Stimulated activated CD8-positive, alpha-beta memory T cell treated with anti-CD3 and anti-CD28 coated beads, Interleukin-12 subunit alpha, Interleukin-12 subunit beta, amount 100 ng/mL, for 4 hours (primary cell): ENCODE results near the gene PRKG1.

Experiments
- DNase-seq: peaks from one replicate; pipeline ENCODE4 v3.0.0-alpha.2; 2020; ENCODE audit warnings: low read depth

The PRKG1 gene

GRCh38 chr10:51074238-51075028 is at the start of gene PRKG1:
TSS of gene PRKG1 (plus strand) at chr10:51074487.
- no peak for DNase-seq

- DNase-seq, result no peak
Measured at GRCh38 chr10:51028420-51028819, 45.9 kb upstream of the PRKG1 start.

- DNase-seq, result no peak
Measured at GRCh38 chr10:51029172-51029641, 45.1 kb upstream of the PRKG1 start.

DNA sequence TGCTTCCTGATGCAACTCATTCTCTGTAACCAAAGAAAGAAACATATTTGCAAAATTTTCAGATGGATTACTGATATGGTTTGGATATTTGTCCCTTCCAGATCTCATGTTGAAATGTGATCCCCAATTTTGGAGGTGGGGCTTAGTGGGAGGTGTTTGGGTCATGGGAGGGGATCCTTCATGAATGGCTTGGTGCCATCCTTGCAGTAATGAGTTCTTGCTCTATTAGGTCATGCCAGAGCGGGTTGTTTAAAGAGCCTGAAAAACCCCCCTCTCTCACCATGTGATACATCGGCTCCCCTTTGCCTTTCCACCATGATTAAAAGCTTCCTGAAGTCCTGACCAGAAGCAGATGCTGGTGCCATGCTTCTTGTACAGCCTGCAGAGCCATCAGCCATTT is 43.8 kb upstream of the PRKG1 start:
- no peak for DNase-seq

- no peak for DNase-seq
Measured at GRCh38 chr10:51031950-51032349, 42.3 kb upstream of the PRKG1 start.

- DNase-seq, result no peak
Measured at GRCh38 chr10:51034769-51035168, 39.5 kb upstream of the PRKG1 start.

DNA sequence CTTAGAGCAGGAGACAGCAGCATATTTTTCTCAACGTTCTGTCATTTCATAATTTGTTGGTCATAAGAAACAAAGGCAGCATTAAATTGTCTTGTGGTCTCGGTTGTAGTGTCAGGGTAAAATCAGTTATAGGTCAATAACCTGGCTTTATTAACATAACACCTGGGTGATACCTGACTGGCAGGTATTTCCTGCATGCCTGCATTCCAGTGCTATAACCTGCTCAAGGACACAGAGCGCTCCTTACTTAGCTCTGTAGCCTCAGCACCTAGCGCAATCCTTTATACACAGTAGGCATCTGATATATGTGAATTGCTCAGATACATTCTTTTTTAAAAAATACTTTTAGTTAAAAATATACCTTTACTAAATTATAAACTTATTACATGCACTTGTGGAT is 38.9 kb upstream of the PRKG1 start:
- DNase-seq, result no peak

- DNase-seq, result no peak
Measured at GRCh38 chr10:51045871-51046270, 28.4 kb upstream of the PRKG1 start.

GRCh38 chr10:51046654-51047053 is 27.6 kb upstream of the PRKG1 start:
- DNase-seq, result no peak

GRCh38 chr10:51047857-51048256 is 26.4 kb upstream of the PRKG1 start:
- no peak for DNase-seq

- DNase-seq, result no peak
Measured at GRCh38 chr10:51048792-51049191, 25.5 kb upstream of the PRKG1 start.

DNA sequence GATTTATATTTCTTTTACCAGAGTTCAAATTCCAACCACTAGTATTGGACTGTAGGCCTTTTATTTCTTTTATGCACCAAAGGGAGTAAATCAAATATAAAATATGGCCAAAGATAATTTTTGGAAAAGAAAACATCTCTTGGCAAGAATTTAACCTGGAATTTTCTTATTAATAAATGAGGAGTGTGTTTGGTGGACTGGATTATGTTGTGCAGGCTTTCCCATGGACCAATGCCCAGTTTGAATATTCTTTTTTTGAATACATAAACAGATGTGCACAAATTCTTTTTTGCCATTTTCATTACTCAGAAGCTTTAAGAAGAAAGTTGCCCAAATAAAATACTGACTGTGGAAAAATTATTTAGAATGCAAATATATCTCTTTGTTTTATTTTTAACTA is 22.1 kb upstream of the PRKG1 start:
- no peak for DNase-seq

GRCh38 chr10:51057925-51058324 is 16.4 kb upstream of the PRKG1 start:
- DNase-seq, result no peak

DNA sequence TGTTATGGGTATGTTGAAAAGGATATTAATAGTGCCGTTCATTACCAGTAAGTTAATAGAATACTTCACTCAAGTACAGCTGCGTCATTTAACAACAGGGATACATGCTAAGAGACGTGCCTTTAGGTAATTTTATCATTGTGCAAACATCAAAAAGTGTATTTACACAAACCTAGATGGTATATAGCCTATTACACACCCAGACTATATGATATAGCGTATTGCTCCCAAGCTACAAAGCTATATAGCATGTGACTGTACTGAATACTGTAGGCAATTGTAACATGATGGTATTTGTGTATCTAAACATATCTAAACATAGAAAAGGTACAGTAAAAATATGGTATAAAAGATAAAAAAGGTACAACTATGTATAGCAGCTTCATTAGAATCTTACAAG is 11.1 kb upstream of the PRKG1 start:
- no peak for DNase-seq

GRCh38 chr10:51063659-51064535 is 10.4 kb upstream of the PRKG1 start:
- no peak for DNase-seq

DNA sequence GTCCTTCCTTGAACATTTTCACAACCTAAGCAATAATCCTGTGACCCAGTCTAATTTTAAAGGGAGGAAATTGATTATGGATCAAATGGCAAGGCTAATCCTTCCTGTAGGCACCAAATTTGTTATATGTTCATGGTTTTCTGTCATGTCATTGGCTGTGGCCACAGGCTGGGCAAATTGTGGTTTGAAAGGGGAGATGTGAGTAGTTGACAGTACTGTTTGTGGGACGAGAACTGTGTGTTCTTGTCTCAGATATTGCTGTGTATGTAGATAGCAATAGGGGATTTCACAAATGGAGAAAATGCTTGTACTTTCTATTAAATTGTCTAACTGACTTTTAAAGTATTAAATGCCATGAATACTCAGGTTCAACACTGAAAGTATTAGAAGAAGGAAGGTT is 8.1 kb upstream of the PRKG1 start:
- DNase-seq, result no peak

DNA sequence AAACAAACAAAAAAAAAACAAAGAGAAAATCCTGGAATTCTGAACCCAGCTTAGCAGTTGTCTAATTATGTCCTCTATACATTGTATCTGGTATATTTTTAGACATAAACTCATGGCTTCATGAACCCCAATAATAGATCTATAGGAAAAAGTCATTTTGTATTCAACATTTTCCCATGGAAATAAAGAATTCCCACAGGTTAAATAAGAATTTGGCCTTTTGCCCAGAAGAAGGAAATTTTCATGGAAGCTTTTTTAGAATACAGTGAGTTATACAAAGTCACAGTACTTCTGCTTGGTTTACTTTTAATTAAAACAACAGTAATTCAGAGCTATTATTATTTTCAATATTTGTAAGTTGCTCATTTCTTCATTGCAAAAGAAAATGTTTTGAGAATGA is 2.1 kb upstream of the PRKG1 start:
- no peak for DNase-seq

- DNase-seq, result no peak
Measured at GRCh38 chr10:51072921-51073434, 1.3 kb upstream of the PRKG1 start.

- no peak for DNase-seq
Measured at GRCh38 chr10:51073453-51074237, 642 bp upstream of the PRKG1 start.

GRCh38 chr10:51075043-51075872 is 971 bp downstream of the PRKG1 start:
- no peak for DNase-seq

GRCh38 chr10:51075873-51076229 is 1.6 kb downstream of the PRKG1 start:
- DNase-seq, result no peak
